SK-N-SH treated with all-trans-retinoic acid at 6 μM for 48 hours (cell line): ENCODE results near the gene ARHGAP10.

ENCODE experiments used
- ARNTL ChIP-seq: fragments of 450-650 bp; formaldehyde crosslinking; IDR thresholded peaks from 2 replicates; pipeline ENCODE4 v1.5.0; 2020; ENCODE audit warnings: low read depth, mild to moderate bottlenecking, moderate library complexity, borderline replicate concordance
- CSDC2 ChIP-seq: fragments of 250-450 bp; sonication (Bioruptor Pico); IDR thresholded peaks from 2 replicates; pipeline ENCODE4 v1.5.0; 2020; ENCODE audit warnings: mild to moderate bottlenecking, moderate library complexity
- OSR1 ChIP-seq: fragments of 250-450 bp; sonication (Bioruptor Pico); IDR thresholded peaks from 2 replicates; pipeline ENCODE4 v1.8.0; 2022; ENCODE audit warnings: moderate library complexity, mild to moderate bottlenecking, inconsistent platforms
- PATZ1 ChIP-seq: fragments of 250-450 bp; sonication (Bioruptor Pico); IDR thresholded peaks from 2 replicates; pipeline ENCODE4 v1.8.0; 2020; ENCODE audit warnings: mild to moderate bottlenecking, moderate library complexity, borderline replicate concordance
- RARB ChIP-seq: fragments of 250-450 bp; sonication (Bioruptor Pico); IDR thresholded peaks from 2 replicates; pipeline ENCODE4 v1.8.0; 2021; ENCODE audit warnings: mild to moderate bottlenecking, moderate library complexity
- TOX ChIP-seq: fragments of 250-450 bp; sonication (Bioruptor Pico); IDR thresholded peaks from 2 replicates; pipeline ENCODE4 v1.8.0; 2021; ENCODE audit warnings: mild to moderate bottlenecking, moderate library complexity, borderline replicate concordance
- ZFP3 ChIP-seq: fragments of 250-450 bp; sonication (Bioruptor Pico); IDR thresholded peaks from 2 replicates; pipeline ENCODE4 v1.5.0; 2020; ENCODE audit warnings: mild to moderate bottlenecking, moderate library complexity
- ZFP30 ChIP-seq: fragments of 450-650 bp; formaldehyde crosslinking; IDR thresholded peaks from 2 replicates; pipeline ENCODE4 v1.5.0; 2022; ENCODE audit warnings: mild to moderate bottlenecking, moderate library complexity
- ZNF70 ChIP-seq: fragments of 450-650 bp; formaldehyde crosslinking; IDR thresholded peaks from 2 replicates; pipeline ENCODE4 v1.5.0; 2020; ENCODE audit warnings: mild to moderate bottlenecking, moderate library complexity
- TF ChIP-seq, protein P1 (sequence below): fragments of 250-450 bp; sonication (Bioruptor Pico); IDR thresholded peaks from 2 replicates; pipeline ENCODE4 v1.8.0; 2021; ENCODE audit warnings: low read depth, mild to moderate bottlenecking, moderate library complexity, borderline replicate concordance
- TF ChIP-seq, protein P2 (sequence below): fragments of 250-450 bp; sonication (Bioruptor Pico); IDR thresholded peaks from 2 replicates; pipeline ENCODE4 v1.5.1; 2020; ENCODE audit warnings: low read depth, mild to moderate bottlenecking, moderate library complexity

DNA sequence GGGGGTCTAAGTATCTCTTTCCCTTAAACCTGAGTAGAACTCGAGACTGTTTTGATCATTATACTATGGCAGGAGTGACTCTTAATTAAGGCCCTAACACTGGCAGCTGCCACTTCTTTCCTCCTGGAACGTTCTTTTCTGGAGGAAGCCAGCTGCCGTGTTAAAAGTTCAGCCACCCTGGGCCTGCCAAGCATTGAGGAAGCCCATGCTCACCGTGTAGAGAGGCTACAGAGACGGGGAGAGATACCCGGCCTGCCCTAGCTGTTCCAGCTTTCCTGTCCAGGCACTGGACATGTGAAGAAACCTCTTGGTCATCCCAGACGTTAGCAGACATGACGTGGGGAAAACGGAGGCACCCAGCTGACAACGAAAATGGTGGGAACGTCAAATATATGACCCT is 274.1 kb downstream of the ARHGAP10 start:
- TF ChIP-seq PATZ1 = no peak
- TF ChIP-seq, protein P1, sequence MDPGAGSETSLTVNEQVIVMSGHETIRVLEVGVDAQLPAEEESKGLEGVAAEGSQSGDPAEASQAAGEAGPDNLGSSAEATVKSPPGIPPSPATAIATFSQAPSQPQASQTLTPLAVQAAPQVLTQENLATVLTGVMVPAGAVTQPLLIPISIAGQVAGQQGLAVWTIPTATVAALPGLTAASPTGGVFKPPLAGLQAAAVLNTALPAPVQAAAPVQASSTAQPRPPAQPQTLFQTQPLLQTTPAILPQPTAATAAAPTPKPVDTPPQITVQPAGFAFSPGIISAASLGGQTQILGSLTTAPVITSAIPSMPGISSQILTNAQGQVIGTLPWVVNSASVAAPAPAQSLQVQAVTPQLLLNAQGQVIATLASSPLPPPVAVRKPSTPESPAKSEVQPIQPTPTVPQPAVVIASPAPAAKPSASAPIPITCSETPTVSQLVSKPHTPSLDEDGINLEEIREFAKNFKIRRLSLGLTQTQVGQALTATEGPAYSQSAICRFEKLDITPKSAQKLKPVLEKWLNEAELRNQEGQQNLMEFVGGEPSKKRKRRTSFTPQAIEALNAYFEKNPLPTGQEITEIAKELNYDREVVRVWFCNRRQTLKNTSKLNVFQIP (CRISPR knock-in tag) = no peak
- TF ChIP-seq OSR1 (CRISPR knock-in tag) = no peak
- TF ChIP-seq ZFP30 (CRISPR knock-in tag) = no peak
- TF ChIP-seq, protein P2, sequence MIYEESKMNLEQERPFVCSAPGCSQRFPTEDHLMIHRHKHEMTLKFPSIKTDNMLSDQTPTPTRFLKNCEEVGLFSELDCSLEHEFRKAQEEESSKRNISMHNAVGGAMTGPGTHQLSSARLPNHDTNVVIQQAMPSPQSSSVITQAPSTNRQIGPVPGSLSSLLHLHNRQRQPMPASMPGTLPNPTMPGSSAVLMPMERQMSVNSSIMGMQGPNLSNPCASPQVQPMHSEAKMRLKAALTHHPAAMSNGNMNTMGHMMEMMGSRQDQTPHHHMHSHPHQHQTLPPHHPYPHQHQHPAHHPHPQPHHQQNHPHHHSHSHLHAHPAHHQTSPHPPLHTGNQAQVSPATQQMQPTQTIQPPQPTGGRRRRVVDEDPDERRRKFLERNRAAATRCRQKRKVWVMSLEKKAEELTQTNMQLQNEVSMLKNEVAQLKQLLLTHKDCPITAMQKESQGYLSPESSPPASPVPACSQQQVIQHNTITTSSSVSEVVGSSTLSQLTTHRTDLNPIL (CRISPR knock-in tag) = no peak
- no peak for TF ChIP-seq ZNF70 (CRISPR knock-in tag)
- no peak for TF ChIP-seq ARNTL (CRISPR knock-in tag)
- no peak for TF ChIP-seq CSDC2 (CRISPR knock-in tag)
- TF ChIP-seq RARB (CRISPR knock-in tag) = no peak
- TF ChIP-seq ZFP3 (CRISPR knock-in tag) = no peak
- TF ChIP-seq TOX (CRISPR knock-in tag) = no peak
